ENCODE data around the gene ARHGAP28. TPM values are rescaled to one million over a fixed set of nuclear protein-coding genes. Genes with fewer than 3 reads are reported as not detected.

ARHGAP28 gene
- total RNA-seq, 1 experiment from 2014 or later = 118 TPM

DNA sequence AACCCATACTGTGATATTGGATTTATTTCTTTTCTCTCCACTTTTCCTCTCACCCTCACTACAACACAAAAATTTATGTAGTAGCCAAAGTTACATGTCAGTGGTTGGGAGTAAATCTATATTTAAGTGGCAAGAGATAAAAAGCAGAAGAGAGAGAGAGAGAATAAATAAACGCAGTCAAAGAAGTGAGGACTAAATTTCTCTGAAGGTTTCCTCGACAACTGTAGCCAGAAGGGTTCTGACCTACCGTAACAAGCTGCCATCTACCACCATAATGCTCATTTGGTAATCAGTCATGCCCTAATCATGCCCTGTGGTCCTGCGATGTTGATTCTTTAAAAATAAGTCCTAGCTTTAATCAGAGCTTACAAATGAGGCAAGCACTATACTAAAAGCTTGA, 9.1 kb downstream of the ARHGAP28 start:
- Mint-ChIP-seq H3K27me3 (ENCODE audit: insufficient read depth, unreplicated experiment) (no peaks in the 10 kb centered on the region), H3K27ac (ENCODE audit: unreplicated experiment) (no peak overlapping the region), H3K36me3 (ENCODE audit: insufficient read depth, unreplicated experiment) (peaks cover 28% of the 10 kb centered on the region), H3K4me3 (ENCODE audit: unreplicated experiment) (no peak overlapping the region), H3K9me3 (ENCODE audit: unreplicated experiment) (no peaks in the 10 kb centered on the region), H3K4me1 (ENCODE audit: low read depth, unreplicated experiment) (peaks cover 15% of the 10 kb centered on the region)
- ChIA-PET POLR2A (no interaction called here), CTCF (no interaction called here)
- no peaks in the 10 kb centered on the region for H3K36me3 ChIP-seq (ENCODE audit: control insufficient read depth, insufficient read depth, low read length)
- intact Hi-C loops (cut with micrococcal nuclease; ENCODE audit: unreplicated experiment) = no loop called here
- TF ChIP-seq, protein P1, sequence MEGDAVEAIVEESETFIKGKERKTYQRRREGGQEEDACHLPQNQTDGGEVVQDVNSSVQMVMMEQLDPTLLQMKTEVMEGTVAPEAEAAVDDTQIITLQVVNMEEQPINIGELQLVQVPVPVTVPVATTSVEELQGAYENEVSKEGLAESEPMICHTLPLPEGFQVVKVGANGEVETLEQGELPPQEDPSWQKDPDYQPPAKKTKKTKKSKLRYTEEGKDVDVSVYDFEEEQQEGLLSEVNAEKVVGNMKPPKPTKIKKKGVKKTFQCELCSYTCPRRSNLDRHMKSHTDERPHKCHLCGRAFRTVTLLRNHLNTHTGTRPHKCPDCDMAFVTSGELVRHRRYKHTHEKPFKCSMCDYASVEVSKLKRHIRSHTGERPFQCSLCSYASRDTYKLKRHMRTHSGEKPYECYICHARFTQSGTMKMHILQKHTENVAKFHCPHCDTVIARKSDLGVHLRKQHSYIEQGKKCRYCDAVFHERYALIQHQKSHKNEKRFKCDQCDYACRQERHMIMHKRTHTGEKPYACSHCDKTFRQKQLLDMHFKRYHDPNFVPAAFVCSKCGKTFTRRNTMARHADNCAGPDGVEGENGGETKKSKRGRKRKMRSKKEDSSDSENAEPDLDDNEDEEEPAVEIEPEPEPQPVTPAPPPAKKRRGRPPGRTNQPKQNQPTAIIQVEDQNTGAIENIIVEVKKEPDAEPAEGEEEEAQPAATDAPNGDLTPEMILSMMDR (IDR thresholded peaks at IDR 0.05; ENCODE audit: insufficient read depth in 1 of 2, low read depth in 1 of 2, low read length in 1 of 2, severe bottlenecking in 1 of 2, unreplicated experiment in 1 of 2) = no peak
- BruUV-seq (replicated peaks) = no TSS peak
- no peaks in the 10 kb centered on the region for H3K27me3 ChIP-seq (replicated peaks; ENCODE audit: control insufficient read depth, insufficient read depth, low read length)
- peaks cover 16% of the 10 kb centered on the region for H3K4me1 ChIP-seq
- DNase-seq = no peak
- H3K4me3 ChIP-seq (ENCODE audit: low read depth, low read length) = no peak overlapping the region
- no peaks in the 10 kb centered on the region for H3K9me3 ChIP-seq

DNA sequence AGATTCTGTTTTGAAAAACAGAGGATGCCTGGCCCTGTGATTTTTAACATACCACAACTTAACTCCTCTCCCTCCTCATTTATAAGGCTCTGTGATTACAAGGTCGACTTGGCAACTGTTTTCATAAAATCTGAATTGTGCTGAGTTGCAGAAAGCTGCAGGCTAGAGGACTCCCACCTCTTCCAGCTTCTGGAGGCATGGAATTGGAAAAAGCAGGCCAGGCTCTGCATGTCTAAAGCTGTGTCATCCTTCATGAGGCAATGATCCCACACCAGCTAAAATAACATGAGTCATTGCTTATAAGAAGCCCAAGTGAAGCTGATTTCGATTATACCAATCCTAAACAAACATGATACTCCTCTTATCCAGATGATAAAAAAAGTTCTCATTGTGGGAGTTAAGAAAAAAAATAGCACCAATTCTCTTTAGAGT, 11.7 kb downstream of the ARHGAP28 start:
- Histone ChIP-seq H3K9me3 (no peaks in the 10 kb centered on the region), H3K36me3 (ENCODE audit: control insufficient read depth, insufficient read depth, low read length) (no peaks in the 10 kb centered on the region), H3K4me3 (ENCODE audit: low read depth, low read length) (no peak overlapping the region), H3K27me3 (replicated peaks; ENCODE audit: control insufficient read depth, insufficient read depth, low read length) (no peaks in the 10 kb centered on the region), H3K4me1 (peaks cover 6% of the 10 kb centered on the region; the same call in 1 of the 2 replicates)
- Mint-ChIP-seq H3K27ac (ENCODE audit: unreplicated experiment) (no peak overlapping the region), H3K36me3 (ENCODE audit: insufficient read depth, unreplicated experiment) (peaks cover 29% of the 10 kb centered on the region), H3K4me3 (ENCODE audit: unreplicated experiment) (no peak overlapping the region), H3K27me3 (ENCODE audit: insufficient read depth, unreplicated experiment) (no peaks in the 10 kb centered on the region), H3K9me3 (ENCODE audit: unreplicated experiment) (no peaks in the 10 kb centered on the region), H3K4me1 (ENCODE audit: low read depth, unreplicated experiment) (peaks cover 7% of the 10 kb centered on the region)
- CTCF ChIA-PET = interaction anchor here (0.6 kb wide), 1 partner anchor 79 kb away, joined by 3 read pairs; no protein-coding TSS in a partner anchor
- POLR2A ChIA-PET = interaction anchor here (0.6 kb wide), 1 partner anchor 26 kb away, joined by 4 read pairs; no protein-coding TSS in a partner anchor
- intact Hi-C loops (cut with micrococcal nuclease; ENCODE audit: unreplicated experiment) = no loop called here
- no peak for DNase-seq
- BruUV-seq (replicated peaks) = no TSS peak
- TF ChIP-seq, protein P1 (IDR thresholded peaks at IDR 0.05; ENCODE audit: insufficient read depth in 1 of 2, low read depth in 1 of 2, low read length in 1 of 2, severe bottlenecking in 1 of 2, unreplicated experiment in 1 of 2) = no peak

DNA sequence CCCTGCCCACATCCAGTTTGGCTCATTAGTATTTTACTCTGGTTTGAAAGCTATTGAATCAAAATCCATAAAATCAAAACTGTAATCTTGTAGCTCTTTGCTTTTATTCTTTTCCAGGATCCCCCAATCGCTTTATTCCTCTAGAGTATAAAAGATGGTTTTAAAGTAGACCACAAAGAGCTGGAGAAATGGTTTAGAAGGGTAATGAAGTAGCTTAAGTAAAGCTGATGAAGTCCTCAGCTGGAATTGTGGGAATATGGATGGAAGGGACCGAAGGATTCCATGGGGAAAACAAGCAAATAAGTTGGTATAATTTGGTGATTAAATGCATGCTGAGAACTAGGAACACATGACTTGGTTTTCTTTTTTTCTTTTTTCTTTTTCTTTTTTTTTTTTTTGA, 12.3 kb downstream of the ARHGAP28 start:
- Histone ChIP-seq H3K4me3 (ENCODE audit: low read depth, low read length) (no peak overlapping the region), H3K4me1 (peaks cover 10% of the 10 kb centered on the region; the same call in 1 of the 2 replicates), H3K27me3 (replicated peaks; ENCODE audit: control insufficient read depth, insufficient read depth, low read length) (no peaks in the 10 kb centered on the region), H3K9me3 (no peaks in the 10 kb centered on the region), H3K36me3 (ENCODE audit: control insufficient read depth, insufficient read depth, low read length) (no peaks in the 10 kb centered on the region)
- ChIA-PET CTCF (interaction anchor here (0.6 kb wide), 1 partner anchor 202 kb away, joined by 3 read pairs; no protein-coding TSS in a partner anchor), POLR2A (no interaction called here)
- TF ChIP-seq, protein P1 (IDR thresholded peaks at IDR 0.05; ENCODE audit: insufficient read depth in 1 of 2, low read depth in 1 of 2, low read length in 1 of 2, severe bottlenecking in 1 of 2, unreplicated experiment in 1 of 2) = no peak
- no peak for DNase-seq
- intact Hi-C loops (cut with micrococcal nuclease; ENCODE audit: unreplicated experiment) = no loop called here
- peaks cover 31% of the 10 kb centered on the region for H3K36me3 Mint-ChIP-seq (ENCODE audit: insufficient read depth, unreplicated experiment)
- no TSS peak for BruUV-seq (replicated peaks)
- H3K9me3 Mint-ChIP-seq (ENCODE audit: unreplicated experiment) = peaks cover 2% of the 10 kb centered on the region
- H3K27me3 Mint-ChIP-seq (ENCODE audit: insufficient read depth, unreplicated experiment) = no peaks in the 10 kb centered on the region
- H3K4me3 Mint-ChIP-seq (ENCODE audit: unreplicated experiment) = no peak overlapping the region
- H3K27ac Mint-ChIP-seq (ENCODE audit: unreplicated experiment) = no peak overlapping the region
- H3K4me1 Mint-ChIP-seq (ENCODE audit: low read depth, unreplicated experiment) = peaks cover 12% of the 10 kb centered on the region

All from Caco-2 (cell line).